ENCODE data around the gene MUL1. TPM values are rescaled to one million over a fixed set of nuclear protein-coding genes. Genes with fewer than 3 reads are reported as not detected.
"Not testable (repeated sequence)": the region's sequence is repeated elsewhere in the genome, so short reads cannot be mapped to it uniquely, and the experiment has no call there.

Gene MUL1
- total RNA-seq, 1 donor from 2014 or later = 32.4 TPM

DNA sequence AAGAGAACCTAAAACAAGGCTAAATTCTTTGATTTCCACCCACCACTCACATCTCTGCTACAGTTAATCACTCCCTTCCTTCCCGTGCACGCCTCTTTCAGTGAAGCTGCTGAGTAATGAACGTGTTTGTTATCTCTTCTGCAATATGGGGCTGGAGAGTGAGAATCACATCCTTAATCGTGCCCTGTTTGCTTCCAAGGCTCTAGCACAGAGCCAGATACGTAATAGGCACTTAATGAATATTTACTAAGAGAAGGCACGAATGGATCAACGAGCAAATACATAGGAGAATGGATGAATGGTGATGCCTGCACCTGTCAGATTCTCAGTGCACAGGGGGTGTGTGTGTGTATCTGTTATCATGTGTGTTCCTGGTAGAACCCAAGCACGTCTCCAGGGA is 22.4 kb upstream of the MUL1 start:
- Mint-ChIP-seq H3K27ac (ENCODE audit: unreplicated experiment) (no peak overlapping the region), H3K36me3 (ENCODE audit: unreplicated experiment) (no peaks in the 10 kb centered on the region), H3K9me3 (ENCODE audit: unreplicated experiment) (no peaks in the 10 kb centered on the region), H3K4me3 (ENCODE audit: unreplicated experiment) (no peak overlapping the region), H3K4me1 (ENCODE audit: low read depth, unreplicated experiment) (no peaks in the 10 kb centered on the region), H3K27me3 (ENCODE audit: unreplicated experiment) (peaks cover 6% of the 10 kb centered on the region)
- DNase-seq = no peak
- TF ChIP-seq CTCF (IDR thresholded peaks at IDR 0.05; ENCODE audit: partially characterized antibody, unreplicated experiment) = no peak

DNA sequence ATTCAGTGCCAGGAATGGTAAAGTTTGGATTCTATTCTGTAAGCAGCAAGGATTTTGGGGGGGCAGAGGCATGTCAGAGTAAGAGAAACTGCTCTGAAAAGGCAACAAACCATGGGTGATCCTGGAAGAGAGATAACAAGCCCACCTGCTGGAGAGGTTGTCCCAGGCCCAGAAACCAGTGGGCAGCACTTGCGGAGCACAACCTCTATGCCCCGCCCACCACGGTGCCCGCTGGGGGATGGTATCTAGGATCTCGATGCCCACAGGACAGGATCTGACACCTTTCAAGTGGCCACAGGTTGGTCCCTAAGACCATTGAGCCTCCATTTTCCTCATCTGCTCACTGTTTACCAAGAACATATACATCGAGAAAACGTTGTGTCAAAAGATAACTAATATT is 20.3 kb upstream of the MUL1 start:
- no peak for DNase-seq
- Mint-ChIP-seq H3K27me3 (ENCODE audit: unreplicated experiment) (peaks cover 9% of the 10 kb centered on the region), H3K36me3 (ENCODE audit: unreplicated experiment) (no peaks in the 10 kb centered on the region), H3K4me1 (ENCODE audit: low read depth, unreplicated experiment) (no peaks in the 10 kb centered on the region), H3K4me3 (ENCODE audit: unreplicated experiment) (no peak overlapping the region), H3K9me3 (ENCODE audit: unreplicated experiment) (no peaks in the 10 kb centered on the region), H3K27ac (ENCODE audit: unreplicated experiment) (no peak overlapping the region)
- TF ChIP-seq CTCF (IDR thresholded peaks at IDR 0.05; ENCODE audit: partially characterized antibody, unreplicated experiment) = no peak

- no peak for DNase-seq
- no peak overlapping the region for H3K27ac Mint-ChIP-seq (ENCODE audit: unreplicated experiment)
- no peaks in the 10 kb centered on the region for H3K4me1 Mint-ChIP-seq (ENCODE audit: low read depth, unreplicated experiment)
- TF ChIP-seq CTCF (IDR thresholded peaks at IDR 0.05; ENCODE audit: partially characterized antibody, unreplicated experiment) = no peak
- no peak overlapping the region for H3K4me3 Mint-ChIP-seq (ENCODE audit: unreplicated experiment)
- H3K27me3 Mint-ChIP-seq (ENCODE audit: unreplicated experiment) = peaks cover 9% of the 10 kb centered on the region
- no peaks in the 10 kb centered on the region for H3K36me3 Mint-ChIP-seq (ENCODE audit: unreplicated experiment)
- H3K9me3 Mint-ChIP-seq (ENCODE audit: unreplicated experiment) = no peaks in the 10 kb centered on the region
Measured at GRCh38 chr1:20526267-20526666, 18.3 kb upstream of the MUL1 start.

DNA sequence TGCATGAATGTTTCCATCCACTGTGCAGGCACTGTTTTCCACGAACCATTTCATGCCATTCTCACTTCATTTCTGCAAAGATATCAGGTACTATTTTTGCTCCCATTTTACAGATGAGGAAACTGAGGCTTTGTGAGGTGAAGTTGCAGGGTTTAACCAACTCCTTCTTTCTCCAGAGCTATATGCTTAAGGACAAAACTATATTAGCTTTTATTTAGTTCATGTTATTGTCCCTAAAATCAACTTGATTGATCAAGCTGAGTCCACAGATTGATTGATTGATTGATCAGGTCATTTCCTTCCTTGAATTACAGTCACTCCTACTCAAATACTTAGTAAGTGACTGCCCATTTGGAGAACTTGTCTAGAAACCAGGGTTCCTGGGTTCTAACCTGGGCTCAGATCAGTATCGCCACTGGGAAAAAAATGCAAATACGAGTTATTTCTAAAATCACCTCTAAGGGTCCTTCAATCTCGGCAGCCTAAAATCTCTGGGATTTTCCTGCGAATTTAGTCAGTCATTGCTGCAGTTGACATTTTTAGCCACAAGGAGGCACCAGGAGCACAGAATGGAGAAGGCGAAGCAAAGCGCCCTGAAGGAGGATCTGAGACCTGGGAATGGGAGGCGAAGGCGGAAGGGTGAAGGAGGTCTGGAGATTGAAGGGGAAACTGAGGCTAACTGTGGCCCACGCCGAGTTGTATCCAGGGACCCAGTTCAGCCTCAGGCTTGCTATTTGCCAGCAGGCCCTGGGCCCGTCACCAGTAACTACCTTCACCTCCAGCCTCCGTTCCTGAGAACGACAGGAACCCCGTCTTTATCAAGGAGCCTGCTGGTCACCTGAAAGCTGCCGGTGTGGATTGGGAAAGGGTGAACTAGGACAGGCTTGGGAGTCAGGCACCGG is 14.3 kb upstream of the MUL1 start:
- Mint-ChIP-seq H3K36me3 (ENCODE audit: unreplicated experiment) (no peaks in the 10 kb centered on the region), H3K9me3 (ENCODE audit: unreplicated experiment) (no peaks in the 10 kb centered on the region), H3K4me1 (ENCODE audit: low read depth, unreplicated experiment) (no peaks in the 10 kb centered on the region), H3K4me3 (ENCODE audit: unreplicated experiment) (peak overlapping the region; percentile 15), H3K27ac (ENCODE audit: unreplicated experiment) (no peak overlapping the region), H3K27me3 (ENCODE audit: unreplicated experiment) (peaks cover 5% of the 10 kb centered on the region)
- peak; percentile 87 for DNase-seq
- TF ChIP-seq CTCF (IDR thresholded peaks at IDR 0.05; ENCODE audit: partially characterized antibody, unreplicated experiment) = peak; percentile 90

GRCh38 chr1:20519609-20520262 is 11.8 kb upstream of the MUL1 start:
- H3K36me3 Mint-ChIP-seq (ENCODE audit: unreplicated experiment); H3K9me3 Mint-ChIP-seq (ENCODE audit: unreplicated experiment); H3K27ac Mint-ChIP-seq (ENCODE audit: unreplicated experiment); H3K4me3 Mint-ChIP-seq (ENCODE audit: unreplicated experiment); DNase-seq; H3K27me3 Mint-ChIP-seq (ENCODE audit: unreplicated experiment); H3K4me1 Mint-ChIP-seq (ENCODE audit: low read depth, unreplicated experiment): not testable (repeated sequence)

Measured in glutamatergic neuron (in vitro differentiated cells).